Measurements from ENCODE around the gene ARL9.

The ARL9 gene

DNA sequence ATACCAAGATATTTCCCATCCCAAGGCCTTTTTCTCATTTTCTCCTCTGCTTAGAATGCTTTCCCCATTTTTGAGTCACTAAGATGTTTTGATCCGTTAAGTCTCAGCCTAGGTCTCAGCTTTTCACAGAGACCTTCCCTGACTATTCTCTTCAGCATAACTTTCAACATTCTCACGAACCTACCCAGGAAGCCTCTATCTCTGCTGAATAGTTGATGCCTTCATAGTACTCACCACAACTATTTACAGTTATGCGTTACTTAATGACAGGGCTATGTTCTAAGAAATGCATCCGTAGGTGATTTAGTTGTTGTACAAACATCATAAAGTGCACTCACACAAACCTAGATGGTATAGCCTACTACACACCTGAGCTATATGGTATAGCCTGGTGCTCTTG is 64.5 kb downstream of the ARL9 start:
- no peaks in the 10 kb centered on the region for H3K9me3 ChIP-seq (ENCODE audit: severe bottlenecking)
- ATAC-seq (ENCODE audit: low read depth) = no peak
- DNase-seq (ENCODE audit: low spot score) = no peak
- H3K27me3 ChIP-seq (ENCODE audit: insufficient read depth, poor library complexity, severe bottlenecking) = no peaks in the 10 kb centered on the region
- TF ChIP-seq, protein P1, sequence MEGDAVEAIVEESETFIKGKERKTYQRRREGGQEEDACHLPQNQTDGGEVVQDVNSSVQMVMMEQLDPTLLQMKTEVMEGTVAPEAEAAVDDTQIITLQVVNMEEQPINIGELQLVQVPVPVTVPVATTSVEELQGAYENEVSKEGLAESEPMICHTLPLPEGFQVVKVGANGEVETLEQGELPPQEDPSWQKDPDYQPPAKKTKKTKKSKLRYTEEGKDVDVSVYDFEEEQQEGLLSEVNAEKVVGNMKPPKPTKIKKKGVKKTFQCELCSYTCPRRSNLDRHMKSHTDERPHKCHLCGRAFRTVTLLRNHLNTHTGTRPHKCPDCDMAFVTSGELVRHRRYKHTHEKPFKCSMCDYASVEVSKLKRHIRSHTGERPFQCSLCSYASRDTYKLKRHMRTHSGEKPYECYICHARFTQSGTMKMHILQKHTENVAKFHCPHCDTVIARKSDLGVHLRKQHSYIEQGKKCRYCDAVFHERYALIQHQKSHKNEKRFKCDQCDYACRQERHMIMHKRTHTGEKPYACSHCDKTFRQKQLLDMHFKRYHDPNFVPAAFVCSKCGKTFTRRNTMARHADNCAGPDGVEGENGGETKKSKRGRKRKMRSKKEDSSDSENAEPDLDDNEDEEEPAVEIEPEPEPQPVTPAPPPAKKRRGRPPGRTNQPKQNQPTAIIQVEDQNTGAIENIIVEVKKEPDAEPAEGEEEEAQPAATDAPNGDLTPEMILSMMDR (IDR thresholded peaks at IDR 0.05; ENCODE audit: poor library complexity, severe bottlenecking) = no peak
- no peaks in the 10 kb centered on the region for H3K36me3 ChIP-seq (ENCODE audit: low read depth)
- H3K4me1 ChIP-seq (ENCODE audit: insufficient read depth, poor library complexity, severe bottlenecking) = no peaks in the 10 kb centered on the region
- no peak overlapping the region for H3K4me3 ChIP-seq (ENCODE audit: severe bottlenecking)
- no peak overlapping the region for H3K27ac ChIP-seq (ENCODE audit: poor library complexity, severe bottlenecking)
